GOT3 (cell line): ENCODE data around the gene SLC35E4.
"Not testable (repeated sequence)": the region's sequence is repeated elsewhere in the genome, so short reads cannot be mapped to it uniquely, and the experiment has no call there.

Experiments
- DNase-seq: peaks from one replicate; lab custom pipeline; 2025; ENCODE audit warnings: mixed read lengths; lab: John Stamatoyannopoulos, UW

SLC35E4 gene

DNA sequence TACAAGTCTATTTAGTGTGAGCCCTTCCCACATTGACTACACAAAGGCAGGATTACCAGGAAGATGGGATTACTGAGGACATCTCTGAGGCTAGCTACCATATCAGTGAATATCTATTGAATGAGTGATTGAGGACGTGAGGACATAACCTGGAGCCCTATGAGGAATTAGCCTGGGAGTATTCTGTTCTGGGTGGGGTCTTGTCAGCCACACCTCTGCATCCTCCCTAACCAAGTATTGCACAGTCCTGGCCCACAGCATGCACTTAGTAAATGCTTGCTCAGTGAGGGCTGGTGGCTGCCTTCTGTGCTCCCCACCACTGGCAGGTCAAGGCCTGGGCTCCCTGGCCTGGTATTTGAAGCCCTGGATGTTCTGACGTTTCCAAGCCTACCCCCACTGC lies 17.3 kb downstream of the SLC35E4 start:
- DNase-seq: no peak

DNA sequence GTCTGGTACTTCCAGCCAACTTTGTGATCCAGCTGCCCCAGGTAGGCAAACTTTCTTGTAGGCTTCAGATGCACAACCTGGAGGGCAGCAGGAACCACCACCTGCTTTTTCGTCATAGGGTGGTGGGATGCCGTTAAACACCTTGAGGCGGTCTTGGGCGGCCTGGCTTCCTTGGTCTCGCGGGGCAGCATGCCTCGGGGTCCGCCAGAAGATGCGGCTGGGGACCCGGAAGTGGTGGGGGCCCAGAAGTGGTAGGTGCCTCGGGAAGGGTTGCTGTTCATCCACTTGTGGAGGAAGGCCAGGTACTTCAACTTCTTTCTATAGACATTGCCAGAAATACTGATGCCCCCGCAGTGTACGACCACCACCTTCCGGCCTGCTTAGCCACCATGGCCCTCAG lies 18.8 kb downstream of the SLC35E4 start:
- no peak for DNase-seq

DNA sequence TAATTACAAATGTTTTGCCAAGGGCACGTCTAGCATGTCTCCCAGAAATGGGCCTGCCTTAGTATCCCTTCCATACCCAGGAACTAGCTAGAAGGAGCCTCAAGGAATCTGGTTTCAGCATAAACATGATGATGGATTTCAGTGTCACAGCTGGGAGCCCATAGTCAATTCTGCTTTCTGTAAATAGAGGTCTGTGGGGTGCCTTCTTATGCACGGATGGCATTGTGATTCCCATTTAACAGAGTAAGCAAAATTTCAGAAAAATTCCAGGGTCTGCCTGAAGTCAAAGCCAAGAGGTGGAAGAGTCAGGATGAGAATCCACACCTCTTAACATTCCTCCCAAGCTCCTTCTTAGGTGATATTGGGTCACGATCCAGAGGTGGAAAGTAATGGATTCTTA lies 20.0 kb downstream of the SLC35E4 start:
- DNase-seq: no peak

DNA sequence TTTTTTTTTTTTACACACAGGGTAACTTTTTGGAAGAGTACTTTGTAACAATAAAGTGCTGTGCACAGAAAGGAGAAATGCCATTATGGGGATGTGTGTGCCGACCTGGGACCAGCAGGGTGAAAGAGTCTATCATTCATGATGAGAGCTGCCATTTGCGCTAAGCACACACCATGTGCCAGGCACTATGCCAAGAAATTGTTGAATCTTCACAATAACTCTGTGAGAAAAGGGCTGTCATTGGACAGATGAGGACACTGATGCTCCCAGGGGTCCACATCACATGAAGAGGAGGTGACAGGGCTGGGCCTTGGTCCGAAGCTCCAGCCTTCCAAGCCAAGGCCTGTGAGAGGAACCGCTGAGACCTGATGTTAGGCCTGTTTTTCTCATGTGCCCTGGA lies 26.5 kb downstream of the SLC35E4 start:
- no peak for DNase-seq

DNA sequence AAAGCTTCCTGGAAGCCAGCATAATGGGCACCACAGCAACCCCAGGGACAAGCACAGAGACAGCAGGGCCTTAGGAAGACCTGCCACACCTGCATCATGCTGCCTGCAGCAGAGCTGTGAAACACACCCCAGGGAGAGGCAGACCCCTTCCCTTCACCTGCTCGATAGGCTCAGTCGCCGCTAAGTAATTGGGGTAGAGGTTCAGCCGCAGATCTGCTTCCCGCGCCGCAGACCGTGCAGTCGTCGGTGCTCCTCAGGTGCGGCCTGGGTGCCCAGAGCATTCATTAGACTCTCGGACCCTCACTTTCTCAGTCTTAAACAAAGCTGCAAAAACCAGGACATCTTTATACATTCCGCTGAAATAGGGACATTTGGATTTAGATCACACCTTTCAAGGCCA lies 29.2 kb downstream of the SLC35E4 start:
- DNase-seq: no peak

DNA sequence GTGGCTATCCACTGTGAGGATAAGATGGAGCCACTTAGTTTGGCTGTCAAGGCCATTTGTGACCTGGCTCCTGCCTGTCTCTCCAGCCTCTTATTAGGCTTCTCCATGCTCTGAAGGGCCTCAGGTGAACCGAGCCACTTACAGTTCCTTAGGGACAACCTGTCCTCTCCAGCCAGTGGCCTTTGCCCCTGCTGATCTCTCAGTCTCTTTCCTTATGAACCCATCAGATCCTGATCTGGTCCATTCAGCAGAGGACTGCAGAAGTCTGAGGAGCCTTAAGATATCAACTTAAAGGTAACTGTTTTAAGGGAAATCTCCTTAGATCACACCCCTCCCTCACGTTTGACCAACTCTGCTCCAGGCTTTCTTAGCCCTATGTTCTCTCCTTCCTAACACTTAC lies 29.7 kb downstream of the SLC35E4 start:
- no peak for DNase-seq

DNA sequence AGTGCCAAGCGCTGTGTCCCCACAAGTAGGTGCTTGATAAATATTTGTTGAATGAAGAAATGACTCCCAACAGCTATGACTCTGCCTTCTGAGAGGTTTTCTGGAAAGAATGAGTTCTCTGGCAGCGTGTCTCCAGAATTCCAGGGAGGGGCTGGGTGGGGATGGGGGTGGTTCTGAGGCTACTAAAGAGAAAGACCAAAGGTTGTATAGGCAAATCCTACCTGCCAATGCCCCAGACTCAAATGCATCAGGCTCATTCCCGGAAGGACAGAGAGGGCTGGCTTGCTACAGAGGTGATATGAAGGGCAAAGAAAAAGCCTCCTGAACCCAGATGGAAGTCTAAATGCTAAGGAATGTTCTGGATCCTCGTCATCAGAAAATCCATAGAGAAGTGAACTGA lies 30.2 kb downstream of the SLC35E4 start:
- DNase-seq: no peak

DNA sequence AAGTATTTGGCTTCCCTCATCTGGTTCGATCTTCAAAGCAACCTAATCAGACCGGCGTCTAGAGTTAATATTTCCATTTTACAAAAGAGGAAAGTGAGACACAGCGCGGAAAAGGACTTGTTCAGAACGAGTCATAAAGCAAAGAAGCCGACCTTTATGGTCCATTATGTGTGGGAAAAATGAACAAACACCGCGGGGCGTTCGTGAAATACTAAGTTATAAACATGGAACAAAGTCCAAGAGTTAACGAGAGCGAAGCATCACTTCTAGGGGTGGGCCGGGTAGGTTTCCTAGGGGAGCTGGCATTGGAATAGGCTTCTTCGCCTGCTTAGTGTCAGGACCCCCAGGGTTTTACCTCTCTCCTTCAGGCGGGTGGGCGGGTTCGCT lies 31.5 kb downstream of the SLC35E4 start:
- no peak for DNase-seq

DNA sequence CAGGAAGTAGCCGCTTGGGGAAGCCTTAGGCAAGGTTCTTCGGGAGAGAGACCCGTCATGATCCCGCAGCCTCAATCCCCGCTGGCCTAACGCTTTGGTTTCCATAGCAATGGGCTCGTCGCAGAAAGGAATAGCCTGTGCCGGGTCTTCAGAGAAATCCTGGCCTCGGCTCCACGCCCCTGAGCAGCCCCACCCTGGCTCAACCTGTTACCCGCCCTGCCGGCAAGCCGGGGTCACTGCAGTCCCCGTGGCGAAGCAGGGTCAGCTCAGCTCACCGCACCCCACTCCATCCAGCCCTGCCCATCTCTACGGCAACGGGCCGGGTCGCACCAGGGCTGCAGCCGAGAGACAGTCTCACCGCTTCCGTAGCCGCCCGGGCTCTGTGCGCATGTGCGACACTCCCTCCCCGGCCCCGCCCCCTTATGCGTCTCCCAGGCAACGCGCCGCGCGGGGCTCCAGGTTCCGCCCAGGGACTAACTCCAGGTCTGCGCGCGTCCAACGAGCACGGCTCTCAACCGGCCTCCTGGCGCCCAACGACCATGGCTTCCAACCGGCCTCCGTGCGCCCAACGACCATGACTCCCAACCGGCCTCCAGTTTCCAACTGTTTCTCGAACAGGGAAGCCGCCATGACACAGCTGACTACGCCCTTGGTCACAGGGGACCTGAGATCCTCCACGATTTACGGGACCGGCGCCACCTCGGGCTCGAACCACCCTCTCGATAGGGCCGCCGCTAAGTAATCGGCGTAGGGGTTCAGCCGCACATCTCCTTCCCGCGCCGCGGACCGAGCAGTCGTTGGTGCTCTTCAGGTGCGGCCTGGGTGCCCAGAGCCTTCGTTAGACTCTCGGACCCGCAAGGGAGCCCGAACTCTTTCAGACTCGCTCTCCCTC lies 32.2 kb downstream of the SLC35E4 start, which contains the start of gene DUSP18:
Gene DUSP18 (minus strand): TSS at position 382 of the 892 bp plus-strand sequence. CDS start 3,872 bp downstream, outside the sequence.
- DNase-seq: peak; percentile 74

DNA sequence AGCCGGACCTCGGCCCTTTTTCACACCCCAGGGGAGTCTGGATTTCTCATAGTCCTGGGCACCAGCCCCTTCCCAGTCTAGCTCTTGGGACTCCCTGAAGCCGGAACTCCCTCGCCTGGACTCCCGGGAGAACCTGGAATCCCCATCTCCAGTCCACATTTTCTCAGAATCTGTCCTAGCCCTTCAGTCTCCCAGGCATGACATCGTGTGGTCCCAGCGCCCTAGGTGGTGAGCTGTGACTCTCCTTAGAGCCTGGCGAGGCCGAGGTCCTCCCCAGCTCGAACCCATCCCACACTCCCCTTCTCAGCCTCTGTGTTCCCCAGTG lies 32.8 kb downstream of the SLC35E4 start:
- no peak for DNase-seq

DNA sequence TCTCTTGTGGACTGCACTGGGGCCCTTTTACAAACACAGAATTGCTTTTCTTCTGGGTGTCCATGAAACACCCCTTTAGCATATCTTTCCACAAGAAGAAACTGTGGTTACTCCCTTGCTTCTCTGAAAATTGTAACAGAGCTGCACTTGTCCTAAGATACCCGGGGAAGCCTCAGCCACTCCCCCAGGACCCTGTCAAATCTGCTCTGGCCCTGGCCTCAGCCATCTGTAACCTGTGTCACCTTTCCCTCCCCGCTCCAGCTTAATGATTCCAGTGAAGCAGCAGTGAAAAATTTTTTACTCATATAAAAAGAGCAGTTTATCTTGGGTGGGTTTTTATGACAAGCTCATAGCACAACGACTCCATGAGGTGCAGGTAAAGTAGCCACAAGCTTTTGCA lies 35.5 kb downstream of the SLC35E4 start:
- no peak for DNase-seq

DNA sequence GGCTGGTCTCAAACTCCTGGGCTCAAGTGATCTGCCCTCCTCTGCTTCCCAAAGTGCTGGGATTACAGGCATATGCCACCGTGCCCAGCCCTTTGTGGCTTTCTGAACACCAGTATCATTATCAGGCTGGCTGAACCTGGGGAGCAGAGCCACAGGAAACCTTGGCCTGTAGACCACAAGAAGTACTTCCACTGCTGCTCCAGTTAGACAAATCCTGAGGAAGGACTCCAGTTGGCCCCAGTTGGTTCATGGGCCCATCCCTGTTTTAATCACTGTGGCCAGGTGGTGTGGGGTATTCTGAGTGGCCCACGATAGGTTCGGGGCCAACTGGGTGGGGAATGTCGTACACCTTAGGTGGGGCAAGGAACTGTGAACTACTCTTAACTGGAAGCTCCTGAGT lies 37.6 kb downstream of the SLC35E4 start:
- DNase-seq: no peak

DNA sequence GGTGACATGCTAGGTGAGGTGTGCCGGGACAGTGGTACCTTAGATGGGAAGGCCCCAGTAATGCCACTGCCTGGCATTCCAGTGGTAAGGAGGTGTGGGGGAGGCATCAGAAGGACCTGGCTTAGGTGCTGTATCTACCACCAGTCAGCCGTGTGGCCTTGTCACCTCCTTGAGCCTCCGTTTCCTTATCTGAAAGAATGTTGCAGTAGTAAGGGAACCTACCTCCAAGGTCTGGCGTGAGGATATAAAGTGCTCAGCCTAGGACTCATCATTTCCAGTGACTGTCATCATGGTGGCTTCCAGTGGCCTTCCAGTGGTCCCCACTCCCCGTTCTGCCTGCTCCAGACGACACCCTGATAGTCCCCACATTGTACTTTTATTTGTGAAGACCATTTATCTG lies 38.9 kb downstream of the SLC35E4 start:
- DNase-seq: no peak

DNA sequence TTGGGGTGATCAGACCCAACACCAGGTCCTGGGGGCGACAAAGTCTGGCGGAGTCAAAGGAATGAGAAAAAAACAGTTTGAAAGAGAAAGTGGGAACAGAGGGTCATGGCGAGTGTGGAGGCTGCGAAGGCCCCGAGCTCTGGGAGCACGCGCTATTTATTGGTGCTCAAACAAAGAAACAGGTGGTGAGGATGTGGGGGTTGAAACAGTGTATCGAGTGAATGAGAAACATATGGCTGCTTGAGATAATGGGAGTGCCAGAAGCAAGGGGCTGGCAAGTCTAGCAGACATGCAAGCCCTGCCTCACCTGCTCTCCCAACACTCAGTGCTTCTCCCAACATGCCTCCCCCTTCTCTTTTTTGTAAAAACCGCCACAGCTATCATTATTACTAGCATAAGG lies 39.9 kb downstream of the SLC35E4 start:
- no peak for DNase-seq

DNA sequence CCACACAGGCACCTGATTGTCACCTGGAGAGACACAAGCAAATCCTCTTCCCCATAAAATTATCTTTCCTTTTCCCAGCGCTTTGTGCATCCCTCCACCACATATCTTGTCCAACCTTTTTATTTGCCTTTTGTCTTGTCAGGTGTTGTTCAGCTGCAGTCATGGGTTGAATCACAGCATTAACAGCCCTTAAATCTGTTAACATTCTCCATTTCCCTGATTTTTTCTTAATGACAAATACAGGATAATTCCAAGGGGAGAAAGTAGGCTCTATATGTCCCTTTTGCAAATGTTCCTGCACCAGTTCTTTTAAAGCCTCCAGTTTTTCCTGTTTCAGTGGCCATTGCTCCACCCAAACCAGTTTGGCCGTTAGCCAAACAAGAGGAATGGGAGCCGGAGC lies 41.0 kb downstream of the SLC35E4 start:
- DNase-seq: not testable (repeated sequence)

DNA sequence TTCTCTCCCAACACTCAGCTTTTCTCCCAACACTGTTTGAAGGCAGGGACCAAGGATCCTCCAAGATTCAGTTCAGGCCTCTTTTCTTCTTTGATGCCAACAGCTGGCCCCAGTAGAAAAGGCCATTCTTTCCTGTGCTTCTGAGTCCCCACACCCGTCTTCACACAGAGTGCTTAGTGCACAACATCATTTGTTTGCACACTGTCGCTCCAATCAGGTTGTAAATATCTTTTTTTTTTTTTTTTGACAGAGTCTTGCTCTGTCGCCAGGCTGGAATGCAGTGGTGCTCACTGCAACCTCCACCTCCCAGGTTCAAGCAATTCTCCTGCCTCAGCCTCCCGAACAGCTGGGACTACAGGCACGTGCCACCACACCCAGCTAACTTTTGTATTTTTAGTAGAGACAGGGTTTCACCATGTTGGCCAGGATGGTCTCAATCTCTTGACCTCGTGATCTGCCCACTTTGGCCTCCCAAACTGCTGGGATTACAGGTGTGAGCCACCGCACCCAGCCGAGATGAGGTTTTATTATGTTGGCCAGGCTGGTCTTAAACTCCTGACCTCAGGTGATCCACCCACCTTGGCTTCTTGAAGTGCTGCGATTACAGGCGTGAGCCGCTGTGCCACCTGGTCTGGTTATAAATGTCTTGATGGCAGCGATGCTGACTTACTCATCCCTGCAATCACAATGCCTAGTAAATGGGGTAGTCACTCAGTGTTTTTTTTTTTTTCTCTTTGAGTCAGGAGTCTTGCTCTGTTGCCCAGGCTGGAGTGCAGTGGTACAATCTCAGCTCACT lies 44.5 kb downstream of the SLC35E4 start:
- not testable (repeated sequence) for DNase-seq

DNA sequence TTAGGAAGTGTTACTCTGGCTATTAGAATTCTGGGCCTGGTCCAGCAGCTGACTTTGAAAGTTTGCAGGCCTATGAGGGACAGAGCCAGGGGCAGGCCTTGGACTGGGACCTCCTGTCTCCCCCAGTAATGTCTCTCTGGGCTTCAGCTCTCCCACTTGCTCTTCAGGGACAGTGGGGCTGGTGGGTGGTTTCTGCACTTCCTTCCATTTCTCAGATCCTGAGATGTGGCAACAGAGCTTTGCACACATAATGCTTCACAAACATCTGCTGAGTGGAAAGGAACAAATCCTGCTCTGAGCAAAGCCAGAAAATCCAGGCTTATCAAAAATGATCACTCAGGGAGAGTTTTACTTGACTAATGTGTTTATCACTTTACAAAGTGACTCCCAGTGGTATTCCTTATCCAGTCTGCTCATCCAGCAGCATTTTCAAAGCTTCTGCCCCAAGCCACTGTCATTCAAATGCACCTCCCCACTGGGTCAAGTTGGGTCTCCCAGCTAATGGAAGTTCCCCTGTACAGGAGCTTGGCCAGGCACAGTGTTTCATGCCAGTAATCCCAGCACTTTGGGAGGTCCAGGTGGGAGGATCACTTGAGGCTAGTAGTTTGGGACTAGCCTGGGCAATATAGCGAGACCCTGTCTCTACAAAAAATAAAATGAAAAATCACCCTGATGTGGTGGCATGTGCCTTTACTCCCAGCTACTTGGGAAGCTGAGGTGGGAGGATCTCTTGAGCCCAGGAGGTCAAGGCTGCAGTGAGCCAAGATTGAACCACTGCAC lies 45.6 kb downstream of the SLC35E4 start:
- DNase-seq: no peak

DNA sequence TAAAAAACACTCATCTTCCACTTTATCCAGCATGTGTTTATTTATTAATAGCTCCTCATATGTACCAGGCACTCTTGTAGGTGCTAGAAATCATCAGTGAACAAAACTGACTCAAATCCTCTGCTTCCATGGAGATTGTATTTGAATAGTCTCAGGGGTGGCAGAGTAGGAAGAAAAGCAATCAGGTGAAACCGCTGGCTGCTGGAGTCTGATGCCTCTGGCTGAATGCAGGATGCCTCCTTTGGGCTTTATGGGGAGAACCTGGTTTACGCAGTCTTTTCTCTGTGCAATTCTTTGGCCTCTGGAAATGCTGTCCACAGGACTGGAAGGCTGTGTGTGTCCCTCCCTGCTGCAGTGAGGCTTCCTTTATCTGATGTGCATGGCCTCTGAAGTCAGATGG lies 46.2 kb downstream of the SLC35E4 start:
- DNase-seq: no peak

DNA sequence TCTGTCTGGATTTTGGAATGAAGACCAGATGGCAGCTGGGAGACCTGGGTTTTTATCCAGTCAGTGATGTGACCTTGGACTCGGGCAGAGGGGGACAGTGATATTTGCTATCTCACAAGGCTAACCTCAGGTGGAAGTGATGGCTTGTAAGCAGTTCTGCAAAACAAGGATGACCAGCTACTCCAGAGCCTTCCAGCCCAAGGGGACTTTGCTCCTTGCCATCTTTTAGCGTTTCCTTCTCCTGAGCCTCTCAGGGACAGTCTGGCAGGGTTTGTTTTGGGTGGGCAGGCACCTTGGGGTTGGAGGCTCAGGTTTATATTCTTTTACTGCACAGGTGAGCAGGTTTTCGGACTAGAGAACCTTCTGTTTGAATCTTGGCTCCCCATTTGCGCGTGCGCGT lies 49.6 kb downstream of the SLC35E4 start:
- DNase-seq: no peak

DNA sequence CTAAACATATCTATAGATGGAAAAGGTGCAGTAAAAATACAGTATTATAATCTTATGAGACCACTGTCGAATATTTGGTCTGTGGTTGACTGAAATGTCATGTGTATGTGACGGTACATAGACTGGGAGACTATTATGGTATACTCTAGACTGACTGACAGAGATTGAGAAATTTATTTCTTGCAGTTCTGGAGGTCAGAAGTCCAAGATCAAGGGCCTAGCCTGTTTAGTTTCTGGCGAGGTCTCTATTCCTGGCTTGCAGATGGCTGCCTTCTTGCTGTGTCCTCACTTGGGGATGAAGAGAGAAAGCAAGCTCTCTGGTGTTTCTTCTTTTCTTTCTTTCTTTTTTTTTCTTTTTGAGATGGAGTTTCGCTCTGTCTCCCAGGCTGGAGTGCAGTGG lies 51.8 kb downstream of the SLC35E4 start:
- DNase-seq: no peak

DNA sequence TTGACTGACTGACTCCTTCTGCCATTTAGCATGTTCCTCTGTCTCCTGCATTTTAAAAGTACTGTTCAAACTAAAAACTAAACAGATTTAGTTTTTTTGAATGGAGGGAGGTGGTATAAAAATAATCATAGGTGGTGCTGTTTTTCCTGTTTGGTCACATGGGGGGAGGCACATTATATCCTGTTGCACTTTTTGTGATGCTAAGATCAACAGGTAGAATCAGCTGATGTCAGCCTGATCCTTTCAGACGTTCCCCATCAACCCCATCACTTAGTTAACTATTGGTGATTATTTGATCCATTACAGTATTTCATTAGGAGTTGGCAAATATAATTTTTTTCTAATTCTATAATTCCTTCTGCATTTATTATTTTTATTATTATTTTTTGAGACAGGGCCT lies 54.0 kb downstream of the SLC35E4 start:
- DNase-seq: no peak

DNA sequence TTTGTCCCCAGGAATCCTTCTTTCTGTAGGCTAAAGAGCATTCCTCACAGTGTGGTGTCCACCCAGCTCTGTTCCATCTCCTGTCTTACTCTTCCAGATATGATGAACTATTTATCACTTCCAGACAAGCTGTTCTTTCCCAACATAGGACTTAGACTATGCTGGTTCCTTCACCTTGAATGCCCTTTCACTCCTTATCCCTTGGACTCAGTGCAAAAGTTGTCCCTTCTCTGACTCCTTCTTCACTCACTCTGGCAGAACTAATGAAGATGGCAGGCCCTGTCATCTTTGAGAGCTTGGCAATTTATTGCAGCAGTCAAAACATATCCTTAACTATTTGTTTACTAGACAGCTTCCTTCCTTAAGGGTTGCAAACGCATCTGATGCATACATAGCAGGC lies 55.6 kb downstream of the SLC35E4 start:
- DNase-seq: no peak
